Mononuclear cell (primary cell): ENCODE results near the gene TTYH2. TPM values are rescaled to one million over a fixed set of nuclear protein-coding genes. Genes with fewer than 3 reads are reported as not detected.

ENCODE experiments used
- total RNA-seq: library from RNA; depleted of rRNA; stranded (reverse); fragments of >200 nt; gene quantifications from one replicate; pipeline ENCODE4 v1.2.3, GENCODE V29; 2012

The TTYH2 gene
- total RNA-seq, 1 donor = 8.5 TPM

Other genes starting within 250 kb of the TTYH2 start
- gene RPL38, start 9.9 kb upstream of the TTYH2 start, total RNA-seq = 976 TPM
- gene DNAI2, start 60.7 kb downstream of the TTYH2 start, total RNA-seq = 0.21 TPM
- 1.2 TPM for gene KIF19, start 112.7 kb downstream of the TTYH2 start, total RNA-seq
- not detected for gene BTBD17, start 148.3 kb downstream of the TTYH2 start, total RNA-seq
- gene GPR142, start 153.9 kb downstream of the TTYH2 start, total RNA-seq = not detected
- 0.31 TPM for gene GPRC5C, start 218.5 kb downstream of the TTYH2 start, total RNA-seq